Erythroblast (primary cell): ENCODE results near the gene ACAD10.

Experiments
- GATA1 ChIP-seq: IDR thresholded peaks from 2 replicates; pipeline ENCODE4 v1.6.1; 2011; ENCODE audit warnings: low read depth, mild to moderate bottlenecking, control low read depth, low read length, moderate library complexity
- POLR2A ChIP-seq: IDR thresholded peaks from 2 replicates; pipeline ENCODE4 v1.6.1; 2011; ENCODE audit warnings: mild to moderate bottlenecking, low read length

GRCh38 chr12:111756196-111756595 is 70.3 kb downstream of the ACAD10 start:
- TF ChIP-seq POLR2A (no peak), GATA1 (no peak)
